DMS114 treated with DMSO at 0.1 percent for 48 hours (cell line): ENCODE results near the gene LRRC75A.

Source experiments
- DNase-seq: peaks from one replicate; lab custom pipeline; 2025; ENCODE audit not compliant: unreplicated experiment; lab: John Stamatoyannopoulos, UW

Gene LRRC75A

DNA sequence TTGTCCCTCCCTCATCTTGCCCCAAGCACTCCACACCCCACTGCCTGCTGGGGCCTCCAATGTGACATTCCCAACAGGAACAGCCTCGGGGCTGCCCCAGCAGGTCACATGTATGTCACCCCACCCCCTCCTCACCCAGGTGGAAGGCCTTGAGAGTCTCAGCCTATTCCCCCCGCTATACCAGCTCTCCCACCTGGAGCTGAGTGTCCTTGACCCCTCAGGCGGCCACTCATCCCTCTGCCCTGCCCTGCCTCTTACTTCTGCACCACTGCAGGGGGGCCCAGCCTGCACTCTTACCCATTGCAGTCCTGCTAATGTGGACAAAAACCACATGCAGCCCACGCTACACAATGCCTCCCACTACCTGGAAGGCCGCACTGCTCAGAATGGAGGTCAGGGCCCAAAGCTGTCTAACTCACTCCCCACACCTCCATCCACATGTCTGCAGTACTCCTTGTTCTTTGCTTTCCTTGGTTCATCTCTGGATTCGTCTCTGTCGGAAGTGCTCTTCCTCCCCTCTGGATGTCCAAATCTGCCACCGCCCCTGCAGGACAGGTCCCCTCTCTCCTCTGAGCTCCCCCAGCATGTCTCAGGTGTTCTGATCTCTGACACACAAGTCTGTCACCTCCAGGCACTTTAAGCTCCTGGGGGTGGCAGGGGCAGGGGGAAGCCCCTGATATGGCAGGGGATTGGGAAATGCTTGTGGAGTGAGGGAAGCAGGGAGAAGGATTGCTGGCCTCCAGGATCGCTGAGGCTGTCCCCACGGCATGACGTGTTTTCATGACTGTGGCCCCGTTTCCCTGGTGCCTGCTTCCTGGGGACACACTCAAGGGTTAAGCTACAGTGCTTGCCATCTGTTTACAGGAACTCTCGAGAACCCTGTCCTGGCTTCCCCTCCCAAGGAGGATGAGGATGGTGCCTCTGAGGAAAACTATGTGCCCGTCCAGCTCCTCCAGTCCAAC lies 55.8 kb downstream of the LRRC75A start:
- no peak for DNase-seq

DNA sequence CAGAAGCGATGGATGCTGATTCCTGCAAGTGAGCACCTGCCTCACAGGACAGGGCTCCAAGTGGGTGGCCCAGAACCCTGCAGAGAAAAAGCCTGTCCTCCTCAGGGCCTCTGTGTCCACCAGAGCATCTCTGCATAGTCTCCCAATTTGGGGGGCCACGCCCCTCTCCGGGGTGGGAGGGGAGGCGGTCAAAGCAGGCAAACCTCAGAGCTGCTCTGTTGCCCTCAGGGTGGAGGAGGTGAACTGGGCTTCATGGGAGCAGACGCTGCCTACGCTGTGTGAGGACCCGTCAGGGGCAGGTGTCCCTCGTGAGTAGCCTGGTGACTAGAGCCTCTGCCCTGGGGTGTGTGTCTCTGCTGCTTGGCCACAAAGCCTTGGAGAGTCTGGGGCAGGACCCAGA lies 57.3 kb downstream of the LRRC75A start:
- no peak for DNase-seq

DNA sequence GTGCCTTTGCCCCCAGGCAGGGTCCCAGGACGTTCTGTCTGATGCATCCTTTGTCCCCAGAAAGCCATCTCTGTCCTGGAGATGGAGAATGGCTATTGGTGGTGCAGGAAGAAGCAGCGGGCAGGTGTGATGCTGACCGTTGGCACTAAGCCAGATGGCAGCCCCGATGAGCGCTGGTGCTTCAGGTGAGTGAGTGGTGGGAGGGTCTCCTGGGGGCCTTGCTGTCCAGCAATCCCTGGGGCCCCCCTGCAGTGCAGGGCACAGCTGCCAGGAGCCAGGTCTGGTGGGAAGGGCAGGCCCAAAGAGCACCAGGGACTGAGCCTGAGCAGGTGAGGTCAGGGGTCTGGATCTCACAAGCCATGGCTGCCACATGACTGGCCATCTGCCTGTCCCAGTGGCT lies 58.5 kb downstream of the LRRC75A start:
- DNase-seq: no peak

DNA sequence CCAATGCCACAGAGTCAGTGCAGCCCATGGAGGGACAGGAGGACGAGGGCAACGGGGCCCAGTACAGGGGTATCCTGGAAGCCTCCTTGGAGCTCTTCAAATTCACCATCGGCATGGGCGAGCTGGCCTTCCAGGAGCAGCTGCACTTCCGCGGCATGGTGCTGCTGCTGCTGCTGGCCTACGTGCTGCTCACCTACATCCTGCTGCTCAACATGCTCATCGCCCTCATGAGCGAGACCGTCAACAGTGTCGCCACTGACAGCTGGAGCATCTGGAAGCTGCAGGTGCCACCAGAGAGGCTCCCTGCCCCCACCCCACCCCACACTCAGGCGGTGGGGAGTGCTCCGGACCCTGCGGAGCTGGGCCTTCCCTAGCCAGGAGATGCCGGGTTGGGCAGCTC lies 60.0 kb downstream of the LRRC75A start:
- no peak for DNase-seq

DNA sequence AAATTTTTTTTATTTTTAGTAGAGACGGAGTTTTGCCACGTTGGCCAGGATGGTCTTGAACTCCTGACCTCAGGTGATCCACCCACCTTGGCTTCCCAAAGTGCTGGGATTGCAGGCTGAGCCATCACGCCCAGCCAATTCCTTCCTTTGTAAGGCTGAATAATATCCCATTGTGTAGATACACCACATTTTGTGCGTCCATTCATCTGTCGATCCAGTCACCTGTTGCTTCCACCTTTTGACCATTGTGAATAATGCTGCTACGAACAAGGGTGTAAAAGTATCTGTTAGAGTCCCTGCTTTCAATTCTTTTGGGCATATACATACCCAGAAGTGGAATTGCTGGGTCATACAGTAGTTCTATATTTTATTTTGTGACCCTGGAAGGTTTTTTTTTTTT lies 61.3 kb downstream of the LRRC75A start:
- no peak for DNase-seq

DNA sequence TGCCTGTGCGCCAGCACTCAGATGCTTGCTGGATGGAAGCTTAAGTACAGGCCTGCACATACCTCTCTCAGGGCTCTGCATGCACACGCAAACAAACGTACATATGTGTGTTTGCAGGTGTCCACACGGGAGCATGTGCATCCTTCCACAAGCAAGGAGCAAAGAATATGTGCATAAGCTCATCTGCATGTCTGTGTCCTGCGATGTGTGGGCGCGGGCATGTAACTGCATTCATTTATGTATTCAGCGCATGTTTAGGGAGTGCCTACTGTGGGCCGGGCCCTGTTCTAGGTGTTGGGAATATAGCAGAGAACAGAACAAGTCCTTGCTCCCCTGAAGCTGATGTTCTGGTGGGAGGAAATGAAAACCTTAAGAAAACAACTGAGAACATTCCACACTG lies 62.9 kb downstream of the LRRC75A start:
- no peak for DNase-seq

DNA sequence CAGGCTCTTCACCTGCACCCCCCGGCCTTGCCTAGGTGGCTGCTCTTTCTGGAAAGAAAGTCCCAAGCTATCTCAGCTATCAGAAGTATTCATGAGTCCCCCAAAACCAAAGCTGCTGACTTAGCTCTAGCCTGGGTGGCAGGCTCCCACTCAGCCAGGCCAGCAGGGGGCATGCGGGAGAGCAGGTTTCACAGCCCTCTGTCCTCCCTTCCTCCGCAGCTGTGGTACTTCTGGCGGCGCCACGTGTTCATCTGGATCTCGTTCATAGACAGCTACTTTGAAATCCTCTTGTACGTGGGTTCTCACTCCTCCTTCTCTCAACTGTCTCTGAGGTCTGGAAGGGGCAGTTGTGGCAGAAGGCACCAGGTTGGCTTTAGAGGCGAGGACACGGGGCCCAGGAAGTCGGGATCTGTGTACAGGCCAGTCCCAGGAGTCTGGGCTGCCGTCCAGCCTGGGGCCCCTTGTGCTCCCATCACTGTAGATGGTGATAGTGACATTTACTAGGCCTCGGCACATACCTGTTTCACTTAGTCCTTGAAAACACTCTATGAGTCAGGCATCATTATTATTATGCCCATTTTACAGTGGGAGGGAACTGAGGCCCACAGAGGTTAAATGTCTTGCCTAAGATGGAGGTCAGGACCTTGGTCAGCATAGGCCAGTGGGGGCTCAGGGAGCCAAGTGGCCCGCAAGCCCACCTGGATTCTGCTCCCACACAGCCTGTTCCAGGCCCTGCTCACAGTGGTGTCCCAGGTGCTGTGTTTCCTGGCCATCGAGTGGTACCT lies 63.7 kb downstream of the LRRC75A start:
- DNase-seq: no peak

DNA sequence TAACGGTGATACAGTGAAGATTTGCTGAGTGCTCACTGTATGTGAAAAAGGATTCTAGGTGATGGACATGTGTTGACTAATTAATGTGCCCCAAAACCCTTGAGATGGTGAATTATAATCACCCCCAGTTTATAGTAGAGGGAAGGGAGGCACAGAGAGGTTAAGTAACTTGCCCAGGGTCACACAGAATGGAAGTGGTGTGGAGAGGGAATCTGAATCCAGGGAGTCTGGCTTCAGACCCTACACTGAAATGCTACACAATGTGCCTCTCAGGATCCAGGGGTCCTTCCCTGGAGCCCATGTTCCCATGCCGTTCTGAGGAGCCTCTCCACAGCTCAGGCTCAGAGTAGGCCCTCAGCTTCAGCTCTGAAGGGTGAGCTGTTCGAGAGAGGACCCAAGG lies 65.0 kb downstream of the LRRC75A start:
- DNase-seq: no peak

DNA sequence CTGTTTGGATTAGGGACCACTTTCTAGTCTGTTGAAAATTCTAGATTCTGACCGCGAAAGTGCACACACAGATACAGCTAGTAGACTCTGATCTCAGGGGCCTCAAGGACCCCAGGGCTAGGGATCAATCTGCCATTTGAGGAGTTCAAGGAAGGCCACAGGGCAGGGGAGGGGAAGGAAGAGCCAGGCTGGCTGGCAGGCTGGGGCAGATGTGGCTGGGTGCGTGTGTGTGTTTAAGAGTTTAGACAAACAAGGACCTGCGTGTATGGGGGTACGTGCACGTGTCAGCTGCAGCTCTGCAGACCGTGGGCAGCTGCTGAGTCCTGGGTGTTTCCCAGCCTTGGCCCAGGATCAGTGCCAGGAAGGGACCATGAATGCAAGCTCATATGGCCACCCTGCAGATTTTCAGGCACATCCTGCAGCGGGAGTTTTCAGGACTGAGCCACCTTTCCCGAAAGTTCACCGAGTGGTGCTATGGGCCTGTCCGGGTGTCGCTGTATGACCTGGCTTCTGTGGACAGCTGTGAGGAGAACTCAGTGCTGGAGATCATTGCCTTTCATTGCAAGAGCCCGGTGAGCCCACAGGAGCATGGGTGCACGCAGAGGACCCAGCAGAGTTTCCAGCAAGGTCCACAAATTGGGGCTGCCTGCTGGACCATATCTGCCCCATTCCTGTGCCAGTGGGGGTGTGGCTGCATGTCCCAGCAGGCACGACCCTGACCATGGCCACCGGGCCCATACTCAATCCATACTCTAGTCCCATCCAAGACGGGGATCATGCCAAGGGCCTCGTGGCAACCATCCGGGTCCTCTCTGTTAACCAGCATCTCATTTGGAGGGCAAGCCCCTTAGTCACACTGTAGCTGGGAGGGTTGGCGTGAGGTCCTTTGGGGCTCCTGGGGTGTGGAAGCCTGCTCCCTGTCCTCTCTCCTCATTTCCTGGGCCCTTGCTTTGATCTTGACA lies 66.0 kb downstream of the LRRC75A start:
- DNase-seq: no peak

DNA sequence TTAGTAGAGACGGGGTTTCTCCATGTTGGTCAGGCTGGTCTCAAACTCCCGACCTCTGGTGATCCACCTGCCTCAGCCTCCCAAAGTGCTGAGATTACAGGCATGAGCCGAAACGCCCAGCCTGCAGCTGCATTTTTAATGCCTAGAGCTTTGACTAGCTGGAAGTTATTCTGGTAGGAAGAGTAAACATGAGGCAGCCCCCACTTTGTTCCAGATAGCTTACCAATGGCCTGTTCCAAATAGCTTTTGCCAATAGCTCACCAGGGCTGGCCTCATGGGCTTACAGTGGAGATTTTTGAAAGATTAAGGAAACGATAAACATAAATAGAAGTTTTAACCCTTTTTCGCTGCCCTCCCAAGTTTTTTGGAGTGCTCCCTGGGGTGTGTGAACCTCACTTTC lies 66.8 kb downstream of the LRRC75A start:
- DNase-seq: no peak

DNA sequence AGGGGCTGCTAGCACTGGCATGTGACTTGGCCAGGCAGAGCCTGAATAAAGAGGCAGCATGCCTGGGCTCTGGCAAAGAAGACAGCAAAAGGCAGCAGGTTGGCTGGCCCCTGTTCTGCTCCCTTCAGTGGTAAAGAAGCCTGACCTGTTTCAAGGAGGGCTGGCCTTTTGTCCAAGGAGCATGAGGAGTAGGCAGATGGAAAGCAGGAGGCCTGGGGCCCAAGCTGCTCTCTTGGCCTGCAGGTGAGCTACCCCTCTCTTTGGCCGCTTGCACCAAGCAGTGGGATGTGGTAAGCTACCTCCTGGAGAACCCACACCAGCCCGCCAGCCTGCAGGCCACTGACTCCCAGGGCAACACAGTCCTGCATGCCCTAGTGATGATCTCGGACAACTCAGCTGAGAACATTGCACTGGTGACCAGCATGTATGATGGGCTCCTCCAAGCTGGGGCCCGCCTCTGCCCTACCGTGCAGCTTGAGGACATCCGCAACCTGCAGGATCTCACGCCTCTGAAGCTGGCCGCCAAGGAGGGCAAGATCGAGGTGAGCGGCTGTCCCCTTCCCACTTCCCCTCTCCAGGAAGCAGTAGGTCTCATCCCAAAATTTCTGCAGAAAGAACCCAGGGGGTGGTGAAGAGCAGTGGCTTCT lies 68.6 kb downstream of the LRRC75A start:
- DNase-seq: no peak

DNA sequence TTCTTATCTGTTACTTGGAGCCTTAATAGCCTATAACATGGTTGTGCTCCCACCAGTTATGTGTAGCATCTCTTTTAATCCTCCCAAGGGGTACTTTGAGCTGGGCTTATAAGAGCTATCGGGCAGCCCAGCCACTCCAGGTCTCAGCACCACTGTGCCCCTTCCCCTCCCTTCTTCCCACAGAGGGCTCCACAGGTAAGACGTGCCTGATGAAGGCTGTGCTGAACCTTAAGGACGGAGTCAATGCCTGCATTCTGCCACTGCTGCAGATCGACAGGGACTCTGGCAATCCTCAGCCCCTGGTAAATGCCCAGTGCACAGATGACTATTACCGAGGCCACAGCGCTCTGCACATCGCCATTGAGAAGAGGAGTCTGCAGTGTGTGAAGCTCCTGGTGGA lies 69.6 kb downstream of the LRRC75A start:
- no peak for DNase-seq

DNA sequence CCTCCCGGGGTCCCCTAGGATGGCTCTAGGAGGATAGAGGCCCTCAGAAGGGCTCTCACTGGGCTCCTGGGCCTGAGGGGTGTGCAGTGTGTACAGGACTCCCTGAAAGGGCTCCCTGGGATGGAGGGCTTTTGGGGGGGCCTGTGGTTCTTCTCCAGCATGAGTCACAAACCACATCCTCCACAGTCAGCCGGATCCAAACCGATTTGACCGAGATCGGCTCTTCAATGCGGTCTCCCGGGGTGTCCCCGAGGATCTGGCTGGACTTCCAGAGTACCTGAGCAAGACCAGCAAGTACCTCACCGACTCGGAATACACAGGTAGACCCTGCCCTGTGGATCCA lies 72.1 kb downstream of the LRRC75A start:
- DNase-seq: no peak

DNA sequence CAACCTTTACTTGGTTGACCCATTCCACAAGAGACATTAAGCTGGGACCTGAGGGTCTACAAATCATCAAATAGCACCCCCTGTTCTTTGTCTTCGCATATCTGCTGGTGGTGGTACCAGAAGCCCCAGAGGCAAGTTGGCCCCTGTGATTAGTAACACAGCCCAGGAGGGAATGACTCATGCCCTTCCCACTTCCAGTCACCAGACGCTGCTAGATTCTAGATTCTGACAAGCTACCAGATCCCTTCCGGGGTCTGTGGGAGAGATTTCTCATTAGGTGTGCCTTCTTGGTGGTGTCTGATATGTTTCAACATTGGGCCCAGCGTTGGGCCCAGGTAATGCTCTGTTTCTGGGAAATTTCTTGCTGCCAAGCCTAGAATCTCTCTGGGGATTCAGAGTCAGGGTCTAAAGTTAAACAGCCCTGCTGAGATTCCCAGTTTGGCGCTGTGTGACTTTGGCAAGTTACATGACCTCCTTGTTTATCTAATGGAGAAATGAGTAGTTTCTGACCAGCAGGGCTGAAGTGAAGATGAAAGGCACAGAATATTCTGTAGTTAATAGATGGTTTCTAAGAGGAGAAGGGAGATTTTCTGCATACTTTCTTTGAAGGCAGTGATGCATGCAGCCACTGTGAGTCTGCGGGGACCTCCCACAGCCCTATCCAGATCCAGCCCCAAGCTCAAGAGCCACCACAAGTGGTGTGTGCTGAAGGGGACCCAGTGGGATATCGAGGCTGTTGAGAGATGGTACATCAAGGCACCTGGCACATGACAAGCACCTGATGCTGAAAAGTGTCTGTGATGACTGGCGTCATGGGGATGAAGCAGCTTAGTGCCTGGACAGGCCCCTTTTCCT lies 72.7 kb downstream of the LRRC75A start:
- DNase-seq: no peak

DNA sequence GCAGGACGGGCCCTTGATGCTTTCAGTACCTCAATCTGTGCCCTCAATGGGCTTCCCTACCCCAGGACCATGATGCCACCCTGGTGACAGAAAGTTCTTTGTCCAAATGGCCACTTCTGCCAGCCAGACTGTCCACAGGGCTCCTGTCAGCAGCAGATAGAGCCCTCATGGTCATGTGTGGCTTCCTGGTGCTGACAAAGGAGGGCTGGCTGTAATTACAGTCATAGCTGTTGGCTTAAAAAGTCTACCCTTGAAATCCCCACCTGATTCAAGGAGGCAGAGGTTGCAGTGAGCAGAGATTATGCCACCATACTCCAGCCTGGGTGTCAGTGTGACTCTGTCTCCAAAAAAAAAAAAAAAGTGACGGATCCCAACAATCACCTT lies 73.3 kb downstream of the LRRC75A start:
- DNase-seq: no peak

DNA sequence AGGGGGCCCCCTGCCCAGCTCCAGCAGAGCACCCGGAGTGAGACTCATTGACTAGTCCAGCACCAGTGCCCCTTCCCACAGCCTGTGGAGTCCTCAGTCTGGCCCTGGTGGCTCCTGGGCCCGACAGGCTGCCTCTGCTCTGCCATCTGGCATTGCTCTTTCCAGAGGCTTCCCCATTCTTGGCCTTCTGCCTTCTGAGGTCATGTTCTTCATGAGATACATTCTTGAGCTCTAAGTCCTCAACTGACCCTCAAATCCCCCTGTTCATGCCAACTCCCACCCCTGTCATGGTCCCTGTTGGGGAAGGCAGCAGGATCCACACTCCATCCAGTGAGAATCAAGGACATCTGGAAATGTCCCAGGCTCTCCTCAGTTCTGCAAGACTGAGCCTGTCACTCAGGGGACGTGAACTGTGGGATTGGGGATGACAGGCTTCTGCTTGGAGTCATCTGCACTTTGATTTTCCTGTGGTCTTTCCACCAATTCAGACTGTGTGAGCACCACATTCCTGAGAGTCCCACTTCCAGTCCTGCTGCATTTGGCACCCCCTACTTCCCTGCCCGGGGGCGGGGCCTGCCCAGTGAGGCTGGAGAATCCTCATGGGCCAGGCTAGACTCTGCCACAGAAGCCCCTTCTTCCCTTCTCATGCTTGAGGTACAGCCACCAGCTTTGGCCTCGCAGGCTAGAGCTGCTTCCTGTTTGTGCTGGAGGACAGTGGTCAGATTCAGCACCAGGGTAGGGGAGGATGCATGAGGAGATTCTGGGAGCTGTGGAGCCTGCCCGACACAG lies 73.9 kb downstream of the LRRC75A start:
- no peak for DNase-seq

DNA sequence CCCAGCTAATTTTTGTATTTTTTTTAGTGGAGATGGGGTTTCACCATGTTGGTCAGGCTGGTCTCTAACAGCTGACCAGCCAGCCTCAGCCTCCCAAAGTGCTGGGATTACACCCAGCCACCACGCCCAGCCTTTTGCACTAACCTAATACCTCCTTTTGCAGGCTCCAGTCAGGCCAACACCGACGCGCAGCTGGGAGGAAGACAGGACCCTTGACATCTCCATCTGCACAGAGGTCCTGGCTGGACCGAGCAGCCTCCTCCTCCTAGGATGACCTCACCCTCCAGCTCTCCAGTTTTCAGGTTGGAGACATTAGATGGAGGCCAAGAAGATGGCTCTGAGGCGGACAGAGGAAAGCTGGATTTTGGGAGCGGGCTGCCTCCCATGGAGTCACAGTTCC lies 74.6 kb downstream of the LRRC75A start:
- no peak for DNase-seq

DNA sequence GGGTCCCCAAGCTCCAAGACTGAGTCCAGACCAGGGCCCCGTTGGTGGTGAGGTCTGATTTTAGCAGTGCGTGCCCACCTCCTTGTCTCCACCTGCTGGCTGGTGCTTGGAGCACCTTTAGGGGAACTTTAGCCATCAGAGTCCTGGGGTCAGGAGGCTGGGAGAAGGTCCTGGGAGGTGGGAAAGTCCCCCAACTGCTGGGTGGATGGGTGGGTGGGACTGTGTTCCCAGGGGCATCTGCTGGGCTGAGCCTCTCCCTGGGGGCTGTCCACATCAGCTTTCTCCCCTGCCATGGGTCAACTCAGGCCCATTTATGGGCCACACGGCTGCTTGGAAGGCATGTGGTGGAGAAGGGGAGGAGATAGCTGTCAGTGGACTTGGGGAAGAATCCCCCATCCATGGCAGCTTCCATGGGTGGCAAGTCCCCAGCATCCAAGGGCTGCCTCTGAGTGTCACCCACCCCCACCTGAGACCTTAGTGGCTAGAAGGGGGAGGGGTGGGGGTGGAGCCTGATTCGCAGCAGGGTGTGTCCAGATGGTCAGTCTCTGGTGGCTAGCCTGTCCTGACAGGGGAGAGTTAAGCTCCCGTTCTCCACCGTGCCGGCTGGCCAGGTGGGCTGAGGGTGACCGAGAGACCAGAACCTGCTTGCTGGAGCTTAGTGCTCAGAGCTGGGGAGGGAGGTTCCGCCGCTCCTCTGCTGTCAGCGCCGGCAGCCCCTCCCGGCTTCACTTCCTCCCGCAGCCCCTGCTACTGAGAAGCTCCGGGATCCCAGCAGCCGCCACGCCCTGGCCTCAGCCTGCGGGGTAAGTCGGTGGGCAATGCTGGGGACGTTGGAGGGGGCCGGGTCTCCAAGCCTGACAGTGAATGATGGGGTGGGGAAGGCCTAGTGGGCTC lies 76.7 kb downstream of the LRRC75A start, which contains the start of gene TRPV2:
TRPV2 (plus strand) TSS at position 541 of the 894 bp plus-strand sequence. CDS start 2,098 bp downstream, outside the sequence.
- no peak for DNase-seq
